Heart right ventricle (tissue), 16 donors: Measurements from ENCODE around the gene RABL6. TPM values are rescaled to one million over a fixed set of nuclear protein-coding genes. Genes with fewer than 3 reads are reported as not detected.
"Not testable (repeated sequence)": the region's sequence is repeated elsewhere in the genome, so short reads cannot be mapped to it uniquely, and the experiment has no call there.

Experiments
- ATAC-seq, 8 donors: fragments of 200-7000 bp; cut with Tn5 transposase; one replicate each; pipeline ENCODE4 v1.9.1; 2020; ENCODE audit warnings: mild to moderate bottlenecking in 8 of 8, moderate library complexity in 8 of 8, moderate number of reproducible peaks in 1 of 8
- DNase-seq, 2 donors: peaks; one replicate each; pipeline ENCODE4 v3.0.0-alpha.2; 2020
- H3K27ac ChIP-seq, 10 donors: fragments of 200-600 bp; sonication (generic) in 2 of 10; one replicate each; pipeline versions ENCODE4 v1.5.0 to v1.8.0; 2020 to 2022; ENCODE audit warnings: mild to moderate bottlenecking in 3 of 10
- H3K27me3 ChIP-seq, 7 donors: fragments of 200-600 bp; one replicate each; pipeline ENCODE4 v1.8.0; 2021 to 2022; ENCODE audit warnings: mild to moderate bottlenecking in 2 of 7
- H3K36me3 ChIP-seq, 9 donors: fragments of 200-600 bp; sonication (generic) in 1 of 9; one replicate each; pipeline versions ENCODE4 v1.5.0 to v1.8.0; 2020 to 2022; ENCODE audit warnings: mild to moderate bottlenecking in 2 of 9
- H3K4me1 ChIP-seq, 9 donors: fragments of 200-600 bp; sonication (generic) in 1 of 9; one replicate each; pipeline versions ENCODE4 v1.5.0 to v1.8.0; 2020 to 2022; ENCODE audit warnings: mild to moderate bottlenecking in 4 of 9
- H3K4me3 ChIP-seq, 10 donors: fragments of 200-600 bp; sonication (generic) in 2 of 10; one replicate each; pipeline versions ENCODE4 v1.5.0 to v1.8.0; 2020 to 2022; ENCODE audit warnings: mild to moderate bottlenecking in 7 of 10, moderate library complexity in 2 of 10
- H3K9me3 ChIP-seq, 11 donors: fragments of 200-600 bp in 10 of 11; sonication (generic) in 2 of 11; one replicate each; pipeline versions ENCODE4 v1.5.0 to v1.8.0; 2013 to 2022; ENCODE audit warnings: mild to moderate bottlenecking in 2 of 11, control low read depth in 1 of 11, moderate library complexity in 1 of 11
- WGBS, 2 donors: extraction: QIAGEN DNeasy Blood & Tissue Kit; methylation state at CpG; one replicate each; pipeline ENCODE4 v1.1.7; 2013; ENCODE audit warnings: inconsistent platforms in 1 of 2; 5-methylcytosine and 5-hydroxymethylcytosine counted together
- intact Hi-C, 10 donors: fragments of 100-400 bp; cut with DNase I; formaldehyde crosslinking; loops; one replicate each; pipeline versions ENCODE4 v1.11.1 to v1.14.2; 2022
- polyA plus RNA-seq, 2 donors: library from polyadenylated mRNA; stranded (reverse); fragments of 200-250 nt; gene quantifications; one replicate each; pipeline ENCODE4 v1.2.3, GENCODE V29; 2013
- total RNA-seq, 10 donors: library from RNA; stranded (reverse); fragmentation: NEBNext Ultra II Directional in 3 of 10; extraction: Animal tissue kit (Norgen Biotek cat#: 25700) in 3 of 10; gene quantifications; one replicate each; pipeline versions ENCODE4 v1.2.1 to v1.2.4, GENCODE V29; 2021 to 2023
- TF ChIP-seq, protein P1 (sequence below), 9 donors: fragments of 200-600 bp; sonication (generic) in 2 of 9; IDR thresholded peaks; one replicate each; pipeline versions ENCODE4 v1.5.0 to v1.8.0; 2021 to 2022; ENCODE audit warnings: antibody characterized with exemption in 9 of 9, mild to moderate bottlenecking in 5 of 9, moderate library complexity in 1 of 9
- donor health status: Arrhythmogenic right ventricular cardiomyopathy.
- donor health status: ischemic (EF 13 %, LVEDD 7.1; RV severe dilation, severe dysfunction).
- donor health status: healthy with polysubstance abuse.
- donor health status: DM: no; HTN: yes; CAD: no.
- donor health status: DM: no; HTN: no; CAD: no.
- donor health status: ischemic (EF 25% LVEDD 6.9; RV normal size, moderate dysfunction).
- donor health status: ischemic (EF 25% LVEDD 5.7; RV mildly dilated, moderate dysfunction).
- donor health status: healthy.
- donor health status: DM: yes; HTN: yes; CAD: no.
- donor health status: Ischemic cardiomyopathy.
- donor health status: ischemic (EF 35%, LVEDD 5.7; RV mildly dilated, moderate dysfunction).
- donor health status: nonischemic (EF 11% LVEDD 7.7; RV severe dilation, severe dysfunction).
- donor health status: DM: yes; HTN: yes; CAD: no.
- donor health status: PGD.
- donor health status: ischemic (EF 29% LVEDD 5.4; RV normal size, mild dysfunction).
- donor health status: nonischemic (EF 23%, LVEDD 6.1; RV moderate dilation, normal function).

The RABL6 gene
- total and polyA plus RNA-seq, 12 donors = 60.5 to 97.4 (median 66.6) TPM

DNA sequence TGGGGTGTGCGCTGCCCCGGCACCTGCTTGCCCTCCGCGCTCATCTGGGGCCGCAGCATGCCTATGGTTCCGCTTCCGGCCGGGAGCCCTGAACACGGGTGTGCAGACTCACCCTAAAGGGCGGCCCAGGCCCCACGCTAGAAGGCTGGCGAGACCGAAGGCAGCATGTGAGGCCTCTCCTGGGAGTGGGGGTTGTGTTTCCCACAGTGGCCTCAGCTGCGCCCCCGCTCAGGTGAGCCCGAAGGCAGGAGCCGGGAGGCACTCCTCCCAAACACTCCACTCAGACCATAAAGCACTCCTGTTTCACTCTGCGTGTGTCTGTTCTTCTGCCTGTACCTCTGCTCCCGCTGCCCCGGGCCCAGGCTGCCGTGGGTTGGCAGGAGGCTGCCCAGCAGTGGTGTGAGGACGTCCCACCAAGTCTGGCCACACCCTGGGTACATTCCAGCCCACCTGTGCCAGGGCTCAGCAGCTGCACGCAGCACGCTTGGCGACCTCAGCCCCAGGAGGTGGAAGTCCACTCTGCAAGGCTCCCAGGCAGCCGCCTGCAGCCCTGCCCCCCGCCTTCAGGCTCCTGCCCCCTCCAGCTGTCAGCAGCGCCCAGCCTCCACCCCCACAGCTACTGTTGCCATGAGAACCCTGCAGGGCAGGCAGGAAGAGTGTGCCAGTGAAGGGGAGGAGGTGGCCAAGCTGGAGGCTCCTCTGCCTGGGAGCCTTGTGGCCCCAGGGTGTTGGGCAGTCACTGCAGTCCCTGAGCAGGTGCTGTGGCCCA, 33.3 kb downstream of the RABL6 start:
- H3K4me3 ChIP-seq = no peak overlapping the region
- intact Hi-C loops = loop anchor here in 5 of 10 donors (5.0 to 10.0 kb wide), 4 partner anchors 34 to 184 kb away; partner anchors contain the start of genes RABL6 (in 2 of the 5), ABCA2 (in 1 of the 5), CCDC183 (in 1 of the 5) and FBXW5 (in 1 of the 5)
- DNase-seq (no peak), ATAC-seq (peak in 5 of 8 donors; percentile 2 to 15 (median 8))
- peaks cover 0 to 50% (median 6%) of the 10 kb centered on the region in 9 donors for H3K36me3 ChIP-seq
- H3K9me3 ChIP-seq = no peaks in the 10 kb centered on the region
- TF ChIP-seq, protein P1, sequence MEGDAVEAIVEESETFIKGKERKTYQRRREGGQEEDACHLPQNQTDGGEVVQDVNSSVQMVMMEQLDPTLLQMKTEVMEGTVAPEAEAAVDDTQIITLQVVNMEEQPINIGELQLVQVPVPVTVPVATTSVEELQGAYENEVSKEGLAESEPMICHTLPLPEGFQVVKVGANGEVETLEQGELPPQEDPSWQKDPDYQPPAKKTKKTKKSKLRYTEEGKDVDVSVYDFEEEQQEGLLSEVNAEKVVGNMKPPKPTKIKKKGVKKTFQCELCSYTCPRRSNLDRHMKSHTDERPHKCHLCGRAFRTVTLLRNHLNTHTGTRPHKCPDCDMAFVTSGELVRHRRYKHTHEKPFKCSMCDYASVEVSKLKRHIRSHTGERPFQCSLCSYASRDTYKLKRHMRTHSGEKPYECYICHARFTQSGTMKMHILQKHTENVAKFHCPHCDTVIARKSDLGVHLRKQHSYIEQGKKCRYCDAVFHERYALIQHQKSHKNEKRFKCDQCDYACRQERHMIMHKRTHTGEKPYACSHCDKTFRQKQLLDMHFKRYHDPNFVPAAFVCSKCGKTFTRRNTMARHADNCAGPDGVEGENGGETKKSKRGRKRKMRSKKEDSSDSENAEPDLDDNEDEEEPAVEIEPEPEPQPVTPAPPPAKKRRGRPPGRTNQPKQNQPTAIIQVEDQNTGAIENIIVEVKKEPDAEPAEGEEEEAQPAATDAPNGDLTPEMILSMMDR (IDR thresholded peaks at IDR 0.05) = no peak
- 75% methylated on average over 28 of the region's 28 CpGs for WGBS, 2 donors
- no peak overlapping the region for H3K27ac ChIP-seq
- peaks cover 0 to 29% (median 25%) of the 10 kb centered on the region in 7 donors for H3K27me3 ChIP-seq
- peaks cover 17 to 41% (median 30%) of the 10 kb centered on the region in 9 donors for H3K4me1 ChIP-seq

DNA sequence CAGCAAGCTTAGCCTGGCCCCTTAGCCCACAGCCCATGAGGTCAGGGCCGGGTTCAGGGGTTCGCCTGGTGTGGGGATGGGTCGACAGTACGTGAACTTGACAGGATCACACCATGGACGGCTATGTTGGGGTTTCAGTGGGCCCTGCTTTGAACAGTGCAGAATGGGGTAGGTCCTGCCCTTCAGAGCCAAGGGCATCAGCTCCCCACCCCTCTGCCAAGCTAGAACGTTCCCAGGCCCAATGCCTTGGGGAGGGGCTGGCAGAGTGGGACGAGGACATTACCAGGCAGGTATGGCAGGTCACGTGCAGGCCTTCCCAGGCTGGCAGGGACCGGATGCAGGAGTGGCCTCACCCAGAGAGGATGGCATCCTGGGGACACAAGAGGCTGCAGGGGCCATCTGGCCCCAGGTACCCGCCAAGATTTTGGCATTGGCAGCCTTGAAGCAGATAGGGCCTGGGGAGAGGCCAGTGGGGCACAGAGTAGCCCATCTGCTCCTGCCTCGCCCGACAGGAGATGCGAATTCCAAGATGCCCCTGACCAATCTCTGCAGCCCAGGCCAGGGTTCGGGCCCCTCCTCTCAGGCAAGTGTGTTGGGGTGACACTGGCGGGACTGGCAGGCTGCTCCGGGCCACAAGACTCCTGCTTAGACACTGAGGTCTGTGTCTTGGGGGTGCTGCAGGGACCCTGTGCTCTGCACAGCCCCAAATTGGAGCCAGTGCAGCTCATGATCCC, 34.1 kb downstream of the RABL6 start:
- DNase-seq, H3K9me3 ChIP-seq: not testable (repeated sequence)
- Histone ChIP-seq H3K36me3 (peaks cover 0 to 46% (median 6%) of the 10 kb centered on the region in 9 donors), H3K27ac (peak overlapping the region in 3 of 10 donors; percentile 59 to 73 (median 60)), H3K27me3 (peaks cover 0 to 37% (median 29%) of the 10 kb centered on the region in 7 donors), H3K4me1 (peaks cover 17 to 45% (median 36%) of the 10 kb centered on the region in 9 donors), H3K4me3 (peak overlapping the region in 8 of 10 donors; percentile 51 to 69 (median 61))
- WGBS, 2 donors = 43 to 49% methylated on average over 14 to 16 of the region's 16 CpGs
- intact Hi-C loops = loop anchor here in 5 of 10 donors (2.0 to 10.0 kb wide), 5 partner anchors 35 to 183 kb away; partner anchors contain the start of genes FBXW5 (in 2 of the 5), RABL6 (in 2 of the 5), ABCA2 (in 1 of the 5) and C8G (in 1 of the 5)
- peak in 4 of 8 donors; percentile 1 to 6 (median 3) for ATAC-seq

DNA sequence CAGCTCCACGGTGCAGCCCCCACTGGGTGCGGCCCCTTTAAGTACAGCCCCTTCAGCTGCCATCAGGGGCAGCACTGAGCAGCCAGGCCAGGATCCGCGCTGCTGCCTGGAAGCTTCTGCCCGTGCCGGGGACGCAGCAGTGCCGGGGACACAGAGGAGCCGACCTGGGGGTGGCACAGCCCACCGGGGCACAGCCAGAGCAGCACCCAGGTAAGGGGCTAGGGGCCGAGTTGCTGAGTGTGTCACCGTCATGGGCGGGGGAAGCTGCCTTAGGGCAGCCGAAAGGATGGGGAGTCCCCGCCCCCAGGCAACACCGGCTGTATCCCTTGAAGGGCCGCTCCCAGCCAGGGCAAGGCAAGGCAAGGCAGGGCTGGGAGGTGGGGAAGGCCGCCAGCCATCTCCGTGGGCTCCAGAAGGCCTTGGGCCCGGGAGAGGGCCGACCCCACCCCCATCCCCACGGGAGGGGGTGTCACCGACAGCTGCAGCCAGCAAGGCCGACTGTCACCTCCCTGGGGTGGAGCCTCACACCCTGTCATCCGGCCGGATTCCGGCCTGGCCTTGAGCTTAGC, 34.7 kb downstream of the RABL6 start, which contains the start of gene AJM1:
AJM1 (plus strand) TSS at position 99 of the 569 bp plus-strand sequence. CDS start 1,937 bp downstream, outside the sequence.
- Histone ChIP-seq H3K27ac (peak within 1 kb of the TSS in 8 of 10 donors; percentile 59 to 75 (median 69)), H3K27me3 (peaks cover 0 to 43% (median 29%) of the 10 kb centered on the region in 7 donors), H3K36me3 (peaks cover 0 to 47% (median 6%) of the 10 kb centered on the region in 9 donors), H3K4me1 (peaks cover 17 to 51% (median 36%) of the 10 kb centered on the region in 9 donors), H3K4me3 (peak within 1 kb of the TSS; percentile 21 to 69 (median 60))
- not testable (repeated sequence) for H3K9me3 ChIP-seq
- TF ChIP-seq, protein P1 (IDR thresholded peaks at IDR 0.05) = peak; percentile 84 to 98 (median 93)
- peak; percentile 74 to 92 (median 86) for ATAC-seq
- WGBS, 2 donors = 1 to 2% methylated on average over 21 to 23 of the region's 27 CpGs
- DNase-seq = peak; percentile 76 to 83
- intact Hi-C loops = loop anchor here in 5 of 10 donors (2.0 to 10.0 kb wide), 5 partner anchors 35 to 182 kb away; partner anchors contain the start of genes FBXW5 (in 2 of the 5), RABL6 (in 2 of the 5), ABCA2 (in 1 of the 5) and C8G (in 1 of the 5)

- H3K9me3 ChIP-seq, DNase-seq: not testable (repeated sequence)
- intact Hi-C loops = loop anchor here in 5 of 10 donors (2.0 to 10.0 kb wide), 5 partner anchors 36 to 182 kb away; partner anchors contain the start of genes FBXW5 (in 2 of the 5), RABL6 (in 2 of the 5), ABCA2 (in 1 of the 5) and C8G (in 1 of the 5)
- Histone ChIP-seq H3K27ac (peak overlapping the region in 6 of 10 donors; percentile 4 to 75 (median 59)), H3K4me3 (peak overlapping the region in 8 of 10 donors; percentile 14 to 69 (median 60)), H3K4me1 (peaks cover 20 to 59% (median 43%) of the 10 kb centered on the region in 9 donors), H3K36me3 (peaks cover 0 to 39% (median 6%) of the 10 kb centered on the region in 9 donors), H3K27me3 (peaks cover 0 to 51% (median 29%) of the 10 kb centered on the region in 7 donors)
- WGBS, 2 donors = 20 to 25% methylated on average over 17 to 21 of the region's 21 CpGs
- ATAC-seq = peak in 4 of 8 donors; percentile 13 to 23 (median 20)
Observed at GRCh38 chr9:136843159-136843800, 35.5 kb downstream of the RABL6 start.
